Esophagus muscularis mucosa (tissue), 2 donors: Measurements from ENCODE around the gene OR2H2.

ENCODE experiments used
- POLR2A ChIP-seq: fragments of 450-650 bp; IDR thresholded peaks from one replicate; pipeline ENCODE4 v1.6.1; 2017; ENCODE audit warnings: antibody characterized with exemption, moderate library complexity, mild to moderate bottlenecking, low read depth
- POLR2AphosphoS5 ChIP-seq, 2 donors: sonication (generic); formaldehyde crosslinking; IDR thresholded peaks; one replicate each; pipeline ENCODE4 v1.6.1; 2017; ENCODE audit warnings: antibody characterized with exemption in 2 of 2

DNA sequence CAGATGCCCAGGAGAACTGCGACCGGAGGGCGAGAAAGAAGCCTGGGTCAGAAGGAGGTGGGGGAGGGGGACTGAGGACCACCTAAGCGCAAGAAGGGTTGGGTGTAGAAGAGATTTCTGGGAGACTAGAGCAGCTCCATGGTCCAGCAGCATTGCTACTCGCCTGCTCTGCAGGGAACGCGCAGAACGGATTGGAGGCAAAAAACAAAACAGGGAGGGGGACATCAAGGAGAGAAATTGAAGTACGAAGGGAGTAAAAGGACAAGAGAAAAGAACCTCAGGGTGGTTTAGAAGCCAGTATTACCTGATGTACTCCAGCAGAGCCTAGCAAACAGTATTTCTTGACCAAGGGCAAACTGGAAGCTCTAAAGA, 48.6 kb downstream of the OR2H2 start:
- no peak for TF ChIP-seq POLR2AphosphoS5 (IDR thresholded peaks at IDR 0.05)
- TF ChIP-seq POLR2A, result no peak
